ENCODE measurements around the gene MRPL12. TPM values are rescaled to one million over a fixed set of nuclear protein-coding genes. Genes with fewer than 3 reads are reported as not detected.
A peak's percentile ranks its signal among the peaks of the same experiment; 100 is the strongest.

MRPL12 gene
- total and polyA plus RNA-seq, 2 of the 13 experiments (the other 11 are each of a cell fraction or from before 2014, with no cell fraction given), result 39.1 to 94.1 TPM

GRCh38 chr17:81666342-81667191 is 36.6 kb upstream of the MRPL12 start, which contains the start of the genes CCDC137 and OXLD1 (continued):
- TF ChIP-seq ELK4 (CRISPR knock-in tag; IDR thresholded peaks at IDR 0.05; ENCODE audit: borderline replicate concordance), result peak; percentile 71; the same call in 1 of the 2 replicates
- TF ChIP-seq SIN3A (IDR thresholded peaks at IDR 0.05; ENCODE audit: borderline replicate concordance, low read depth, low read length), result peak; percentile 98
- TF ChIP-seq ZNF549 (CRISPR knock-in tag; IDR thresholded peaks at IDR 0.05), result no peak
- 0 out of 2 replicates have a peak, but pooled peaks have one; percentile 40 for TF ChIP-seq ZNF564 (CRISPR knock-in tag; IDR thresholded peaks at IDR 0.05)
- peak; percentile 95 for TF ChIP-seq ZNF598 (CRISPR knock-in tag; IDR thresholded peaks at IDR 0.05; ENCODE audit: borderline replicate concordance)
- peak; percentile 79 for TF ChIP-seq SIN3B (IDR thresholded peaks at IDR 0.05; ENCODE audit: low read length)
- peak; percentile 65; the same call in 1 of the 2 replicates for TF ChIP-seq ZNF264 (CRISPR knock-in tag; IDR thresholded peaks at IDR 0.05)
- peak; percentile 94 for TF ChIP-seq GABPA (IDR thresholded peaks at IDR 0.05; ENCODE audit: low read depth, low read length)
- TF ChIP-seq GABPA (CRISPR knock-in tag; IDR thresholded peaks at IDR 0.05; ENCODE audit: low read depth), result peak; percentile 94
- peak; percentile 75 for TF ChIP-seq CBFB (CRISPR knock-in tag; IDR thresholded peaks at IDR 0.05)
- no peak; the same call in 1 of the 2 replicates for TF ChIP-seq ZNF749 (CRISPR knock-in tag; IDR thresholded peaks at IDR 0.05; ENCODE audit: borderline replicate concordance)
- TF ChIP-seq HNRNPH1 (optimal IDR thresholded peaks at IDR 0.05; ENCODE audit: low read depth, low read length), result peak; percentile 90
- peak; percentile 67 for TF ChIP-seq HCFC1 (IDR thresholded peaks at IDR 0.05; ENCODE audit: low read depth, low read length)
- 0 out of 2 replicates have a peak, but pooled peaks have one; percentile 78 for TF ChIP-seq ZNF17 (CRISPR knock-in tag; IDR thresholded peaks at IDR 0.05)
- TF ChIP-seq ZNF292 (CRISPR knock-in tag; IDR thresholded peaks at IDR 0.05; ENCODE audit: borderline replicate concordance, low read depth), result no peak
- TF ChIP-seq E2F2 (CRISPR knock-in tag; IDR thresholded peaks at IDR 0.05; ENCODE audit: borderline replicate concordance), result peak; percentile 77; the same call in 1 of the 2 replicates
- TF ChIP-seq ZNF260 (CRISPR knock-in tag; IDR thresholded peaks at IDR 0.05; ENCODE audit: borderline replicate concordance, low read depth), result no peak
- no peak for TF ChIP-seq PAF1 (CRISPR knock-in tag; IDR thresholded peaks at IDR 0.05)
- no peak for TF ChIP-seq ZNF232 (CRISPR knock-in tag; IDR thresholded peaks at IDR 0.05; ENCODE audit: borderline replicate concordance)
- TF ChIP-seq ZNF777 (CRISPR knock-in tag; IDR thresholded peaks at IDR 0.05), result 0 out of 2 replicates have a peak, but pooled peaks have one; percentile 26
- TF ChIP-seq KAT2B (IDR thresholded peaks at IDR 0.05; ENCODE audit: borderline replicate concordance, low read depth, low read length), result no peak
- TF ChIP-seq ARNT (IDR thresholded peaks at IDR 0.05), result no peak
- 0 out of 2 replicates have a peak, but pooled peaks have one; percentile 67 for TF ChIP-seq CAMTA2 (CRISPR knock-in tag; IDR thresholded peaks at IDR 0.05; ENCODE audit: borderline replicate concordance)
- TF ChIP-seq IKZF1 (IDR thresholded peaks at IDR 0.05), result no peak
- no peak for TF ChIP-seq ETS1 (CRISPR knock-in tag; IDR thresholded peaks at IDR 0.05)
- TF ChIP-seq, protein P1, sequence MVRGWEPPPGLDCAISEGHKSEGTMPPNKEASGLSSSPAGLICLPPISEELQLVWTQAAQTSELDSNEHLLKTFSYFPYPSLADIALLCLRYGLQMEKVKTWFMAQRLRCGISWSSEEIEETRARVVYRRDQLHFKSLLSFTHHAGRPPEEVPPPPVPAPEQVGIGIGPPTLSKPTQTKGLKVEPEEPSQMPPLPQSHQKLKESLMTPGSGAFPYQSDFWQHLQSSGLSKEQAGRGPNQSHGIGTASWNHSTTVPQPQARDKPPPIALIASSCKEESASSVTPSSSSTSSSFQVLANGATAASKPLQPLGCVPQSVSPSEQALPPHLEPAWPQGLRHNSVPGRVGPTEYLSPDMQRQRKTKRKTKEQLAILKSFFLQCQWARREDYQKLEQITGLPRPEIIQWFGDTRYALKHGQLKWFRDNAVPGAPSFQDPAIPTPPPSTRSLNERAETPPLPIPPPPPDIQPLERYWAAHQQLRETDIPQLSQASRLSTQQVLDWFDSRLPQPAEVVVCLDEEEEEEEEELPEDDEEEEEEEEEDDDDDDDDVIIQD (CRISPR knock-in tag; IDR thresholded peaks at IDR 0.05; ENCODE audit: low read depth), result no peak
- no peak for TF ChIP-seq ZSCAN20 (CRISPR knock-in tag; IDR thresholded peaks at IDR 0.05; ENCODE audit: borderline replicate concordance)

Measured in HepG2 (cell line).